GM13976 (cell line): Measurements from ENCODE around the gene PAK1.
"Not testable (repeated sequence)": the region's sequence is repeated elsewhere in the genome, so short reads cannot be mapped to it uniquely, and the experiment has no call there.

Experiments
- DNase-seq: peaks from one replicate; pipeline ENCODE4 v3.0.0; 2012; ENCODE audit warnings: low spot score
- in situ Hi-C: fragments of 300-500 bp; cut with MboI; formaldehyde crosslinking; loops from one replicate; pipeline ENCODE4 v1.12.0; 2022; ENCODE audit warnings: low sequenced_read_pairs, mixed read lengths, inconsistent platforms; ENCODE audit not compliant: unreplicated experiment
- TF ChIP-seq, protein P1 (sequence below): IDR thresholded peaks from 2 replicates; pipeline ENCODE4 v1.5.1; 2012; ENCODE audit warnings: borderline replicate concordance, mild to moderate bottlenecking; ENCODE audit not compliant: insufficient read depth; ENCODE audit errors: extremely low read depth, missing control alignments, control extremely low read depth

The PAK1 gene

DNA sequence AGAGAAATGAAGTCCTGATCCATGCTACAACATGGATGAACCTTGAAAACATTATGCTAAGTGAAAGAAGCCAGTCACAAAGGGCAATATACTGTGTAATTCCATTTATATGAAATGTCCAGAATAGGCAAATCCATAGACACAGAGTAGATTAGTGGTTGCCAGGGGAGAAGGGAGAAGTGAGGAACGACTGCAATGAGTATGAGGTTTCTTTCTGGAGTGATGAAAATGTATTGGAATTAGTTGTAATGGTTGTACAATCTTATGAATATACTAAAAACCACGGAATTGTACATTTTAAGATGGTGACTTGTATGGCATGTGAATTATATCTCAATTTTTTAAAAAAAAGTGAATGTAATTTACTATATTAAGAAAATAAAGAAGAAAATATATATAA, 89.3 kb downstream of the PAK1 start:
- in situ Hi-C loops: no loop called here
- TF ChIP-seq, protein P1, sequence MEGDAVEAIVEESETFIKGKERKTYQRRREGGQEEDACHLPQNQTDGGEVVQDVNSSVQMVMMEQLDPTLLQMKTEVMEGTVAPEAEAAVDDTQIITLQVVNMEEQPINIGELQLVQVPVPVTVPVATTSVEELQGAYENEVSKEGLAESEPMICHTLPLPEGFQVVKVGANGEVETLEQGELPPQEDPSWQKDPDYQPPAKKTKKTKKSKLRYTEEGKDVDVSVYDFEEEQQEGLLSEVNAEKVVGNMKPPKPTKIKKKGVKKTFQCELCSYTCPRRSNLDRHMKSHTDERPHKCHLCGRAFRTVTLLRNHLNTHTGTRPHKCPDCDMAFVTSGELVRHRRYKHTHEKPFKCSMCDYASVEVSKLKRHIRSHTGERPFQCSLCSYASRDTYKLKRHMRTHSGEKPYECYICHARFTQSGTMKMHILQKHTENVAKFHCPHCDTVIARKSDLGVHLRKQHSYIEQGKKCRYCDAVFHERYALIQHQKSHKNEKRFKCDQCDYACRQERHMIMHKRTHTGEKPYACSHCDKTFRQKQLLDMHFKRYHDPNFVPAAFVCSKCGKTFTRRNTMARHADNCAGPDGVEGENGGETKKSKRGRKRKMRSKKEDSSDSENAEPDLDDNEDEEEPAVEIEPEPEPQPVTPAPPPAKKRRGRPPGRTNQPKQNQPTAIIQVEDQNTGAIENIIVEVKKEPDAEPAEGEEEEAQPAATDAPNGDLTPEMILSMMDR: no peak
- no peak for DNase-seq

DNA sequence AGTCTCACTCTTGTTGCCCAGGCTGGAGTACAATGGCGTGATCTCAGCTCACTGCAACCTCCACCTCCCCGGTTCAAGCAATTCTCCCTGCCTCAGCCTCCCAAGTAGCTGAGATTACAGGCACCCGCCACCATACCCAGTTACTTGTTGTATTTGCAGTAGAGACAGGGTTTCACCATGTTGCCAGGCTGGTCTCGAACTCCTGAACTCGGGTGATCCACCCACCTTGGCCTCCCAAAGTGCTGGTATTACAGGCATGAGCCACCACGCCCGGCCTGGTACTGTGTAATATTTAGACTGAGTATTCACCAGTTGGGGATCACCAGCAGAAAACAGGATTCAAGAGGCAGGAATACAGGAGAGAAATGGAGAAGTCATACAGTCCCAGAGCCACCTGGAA, 90.5 kb downstream of the PAK1 start:
- DNase-seq, in situ Hi-C loops: not testable (repeated sequence)

DNA sequence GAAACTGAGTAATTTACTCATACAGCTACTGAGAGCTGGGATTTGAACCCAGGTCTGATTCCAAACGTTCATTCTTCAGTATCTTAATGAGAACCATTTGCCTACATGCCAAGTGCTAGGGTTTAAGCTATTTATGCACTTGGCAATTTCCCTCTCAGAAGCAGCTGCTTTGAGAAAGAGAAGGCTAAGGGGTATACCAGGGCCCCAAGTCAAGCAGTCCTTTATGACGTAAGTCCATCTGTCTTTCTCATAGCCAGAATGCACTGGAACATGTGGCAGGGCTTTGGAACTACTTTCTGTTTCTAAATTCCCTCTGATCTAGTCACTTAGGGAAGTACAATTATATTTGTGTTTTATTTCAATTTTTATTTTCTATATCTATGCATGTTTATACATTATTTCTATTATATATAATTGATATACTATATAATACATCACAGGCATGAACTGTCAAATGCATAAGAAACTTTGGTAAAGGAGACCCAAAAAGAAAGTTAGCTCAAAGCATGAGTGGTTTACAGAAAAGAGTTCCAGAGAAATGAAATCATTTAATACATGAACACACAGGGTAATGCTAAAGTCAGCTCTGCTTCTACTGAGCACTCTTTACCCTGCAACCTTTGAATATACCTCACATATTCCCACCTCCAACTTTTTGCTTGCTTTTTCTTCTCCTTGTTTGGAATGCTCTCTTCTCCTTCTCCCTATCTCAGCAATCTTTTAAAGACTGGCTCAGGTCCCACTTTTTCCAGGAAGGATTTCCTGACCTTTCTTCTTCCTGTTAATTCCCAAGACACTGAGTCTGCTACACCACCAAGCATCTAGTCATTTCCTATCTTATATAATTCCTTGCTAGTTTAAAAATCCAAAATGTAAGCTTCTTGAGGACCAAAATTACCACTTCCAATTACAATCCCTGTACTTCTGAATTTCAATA, 91.9 kb downstream of the PAK1 start:
- no peak for DNase-seq
- TF ChIP-seq, protein P1: no peak
- in situ Hi-C loops: no loop called here

DNA sequence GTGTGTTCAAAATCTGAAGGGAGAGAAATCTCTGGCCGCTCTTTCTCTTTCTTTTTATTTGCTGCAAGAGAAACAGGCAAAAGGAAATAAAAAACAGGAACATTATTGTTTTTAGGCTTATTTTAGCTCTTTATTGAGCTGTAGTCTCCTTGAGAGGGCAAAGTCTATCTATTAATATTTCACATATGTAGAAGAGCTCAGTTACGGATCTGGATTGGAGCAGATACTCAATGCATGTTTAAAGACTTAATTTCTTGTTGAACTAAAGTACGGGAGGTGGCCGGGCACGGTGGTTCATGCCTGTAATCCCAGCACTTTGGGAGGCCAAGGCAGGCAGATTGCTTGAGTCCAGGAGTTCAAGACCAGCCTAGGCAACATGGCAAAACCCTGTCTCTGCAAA, 94.0 kb downstream of the PAK1 start:
- no peak for DNase-seq
- TF ChIP-seq, protein P1: no peak
- in situ Hi-C loops: no loop called here

DNA sequence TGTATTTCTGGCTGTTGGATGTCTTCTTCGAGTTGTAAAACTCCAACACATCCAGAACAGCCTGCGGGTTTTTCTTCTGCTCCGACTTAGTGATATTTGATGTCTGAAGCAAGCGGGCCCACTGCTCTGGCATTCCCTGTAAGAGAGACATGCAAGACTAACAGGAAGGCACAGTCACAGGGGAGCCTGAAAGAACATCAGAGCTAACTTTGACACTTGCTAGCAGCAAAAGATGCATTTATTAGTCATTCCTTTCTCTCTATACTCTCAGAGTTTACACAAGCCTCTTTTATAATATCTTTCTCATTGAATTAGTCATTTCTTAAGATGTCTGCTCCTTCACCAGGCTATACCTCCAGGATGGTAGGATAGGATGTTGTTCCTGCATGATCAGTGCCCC, 94.6 kb downstream of the PAK1 start:
- no peak for DNase-seq
- in situ Hi-C loops: no loop called here
- TF ChIP-seq, protein P1: no peak

DNA sequence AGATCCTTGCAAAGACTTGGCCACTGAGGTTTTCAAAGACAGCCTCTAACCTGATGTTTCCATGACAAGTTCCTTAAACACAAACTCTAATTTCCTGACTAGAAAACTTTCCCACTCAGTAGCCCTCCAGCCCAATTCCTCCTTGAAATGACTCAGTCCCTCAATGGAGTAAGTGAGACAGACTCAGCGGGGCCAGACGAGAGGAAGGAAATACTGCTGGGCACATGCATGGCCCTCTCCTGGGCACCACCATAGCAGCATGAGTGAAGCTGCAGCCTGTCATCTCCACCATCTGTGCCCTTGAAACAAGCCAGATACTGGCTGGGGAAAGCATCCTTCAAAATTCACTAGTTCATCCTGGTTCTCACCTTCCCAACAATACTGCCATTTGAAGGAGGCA, 96.2 kb downstream of the PAK1 start:
- in situ Hi-C loops: no loop called here
- TF ChIP-seq, protein P1: no peak
- DNase-seq: no peak

DNA sequence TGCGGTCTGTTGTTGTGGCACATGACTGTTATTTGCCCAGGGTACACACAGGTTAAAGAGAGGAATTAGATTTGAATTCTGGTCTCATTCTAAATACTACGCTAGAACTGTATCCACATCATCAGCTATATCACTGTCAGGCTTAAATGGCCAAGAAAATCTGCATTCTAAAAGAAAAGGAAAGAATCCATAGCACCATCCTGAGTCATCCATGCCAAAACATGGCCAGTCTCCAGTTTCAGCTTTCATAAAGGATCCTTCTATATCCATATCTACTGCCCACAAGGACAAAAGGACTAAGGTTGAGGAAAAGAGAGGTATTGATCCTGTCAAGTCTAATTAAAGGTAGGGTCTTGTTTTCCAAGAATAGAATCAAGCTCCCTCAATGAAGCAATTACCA, 98.8 kb downstream of the PAK1 start:
- DNase-seq: no peak
- TF ChIP-seq, protein P1: no peak
- in situ Hi-C loops: no loop called here
